ENCODE results near the gene ZNF41.
"Not testable (repeated sequence)": the region's sequence is repeated elsewhere in the genome, so short reads cannot be mapped to it uniquely, and the experiment has no call there.

GRCh38 chrX:47512383-47512782, 29.4 kb upstream of the ZNF41 start:
- TF ChIP-seq CTCF, POLR2AphosphoS5, POLR2A (IDR thresholded peaks at IDR 0.05): not testable (repeated sequence)
